Naive B cell (primary cell): ENCODE measurements around the gene LRRC71. TPM values are rescaled to one million over a fixed set of nuclear protein-coding genes. Genes with fewer than 3 reads are reported as not detected.

Experiments used
- ATAC-seq, 2 donors: fragments of 150-1000 bp; cut with Tn5 transposase; 2 replicates each; pipeline ENCODE4 v1.10.0; 2021; ENCODE audit warnings: low read depth in 2 of 2, mild to moderate bottlenecking in 2 of 2, moderate library complexity in 2 of 2
- DNase-seq: peaks from one replicate; pipeline ENCODE4 v3.0.0; 2022
- H3K27ac Mint-ChIP-seq, 6 donors: one replicate each; pipeline ENCODE4 v1.8.0; 2020 to 2022; ENCODE audit warnings: mild to moderate bottlenecking in 6 of 6, mixed read lengths in 6 of 6, moderate library complexity in 5 of 6, inconsistent platforms in 2 of 6
- H3K27me3 Mint-ChIP-seq, 3 donors: one replicate each; pipeline ENCODE4 v1.8.0; 2021 to 2022; ENCODE audit warnings: mixed read lengths in 3 of 3, mild to moderate bottlenecking in 1 of 3
- H3K36me3 Mint-ChIP-seq, 2 donors: one replicate each; pipeline ENCODE4 v1.8.0; 2020 to 2022; ENCODE audit warnings: mixed read lengths in 2 of 2, inconsistent platforms in 1 of 2, mild to moderate bottlenecking in 1 of 2
- H3K4me1 Mint-ChIP-seq, 3 donors: one replicate each; pipeline ENCODE4 v1.8.0; 2020 to 2022; ENCODE audit warnings: mixed read lengths in 3 of 3, inconsistent platforms in 1 of 3, mild to moderate bottlenecking in 1 of 3, moderate library complexity in 1 of 3
- H3K4me3 Mint-ChIP-seq, 8 donors: one replicate each; pipeline ENCODE4 v1.8.0; 2020 to 2022; ENCODE audit warnings: mild to moderate bottlenecking in 8 of 8, mixed read lengths in 8 of 8, moderate library complexity in 8 of 8, inconsistent platforms in 2 of 8
- H3K9me3 Mint-ChIP-seq, 7 donors: one replicate each; pipeline ENCODE4 v1.8.0; 2020 to 2022; ENCODE audit warnings: mixed read lengths in 7 of 7, mild to moderate bottlenecking in 5 of 7, inconsistent platforms in 2 of 7, moderate library complexity in 1 of 7
- polyA plus RNA-seq, 6 donors: library from polyadenylated mRNA; unstranded; fragments of 300-500 nt; fragmentation: Illumina TruSeq; gene quantifications; one replicate each; pipeline ENCODE4 v1.2.3, GENCODE V29; 2021; ENCODE audit warnings: low read depth in 6 of 6

Gene LRRC71
- polyA plus RNA-seq, 6 donors from 2014 or later, result not detected

GRCh38 chr1:156895455-156895812 is 25.0 kb upstream of the LRRC71 start:
- H3K27ac Mint-ChIP-seq, result peak overlapping the region in 1 of 6 donors; percentile 73
- ATAC-seq, result no peak
- peaks cover 5 to 20% (median 9%) of the 10 kb centered on the region in 3 donors for H3K4me1 Mint-ChIP-seq

GRCh38 chr1:156895927-156896326 is 24.5 kb upstream of the LRRC71 start:
- Mint-ChIP-seq H3K36me3 (no peaks in the 10 kb centered on the region), H3K4me3 (no peak overlapping the region), H3K27me3 (peaks cover 47 to 88% (median 64%) of the 10 kb centered on the region in 3 donors), H3K27ac (no peak overlapping the region), H3K4me1 (peaks cover 5 to 20% (median 8%) of the 10 kb centered on the region in 3 donors), H3K9me3 (no peaks in the 10 kb centered on the region)
- DNase-seq, result no peak
- no peak for ATAC-seq

More at GRCh38 chr1:156895455-156895812, 25.0 kb upstream of the LRRC71 start:
- Mint-ChIP-seq H3K4me3 (peak overlapping the region in 1 of 8 donors; percentile 10), H3K36me3 (no peaks in the 10 kb centered on the region), H3K9me3 (no peaks in the 10 kb centered on the region), H3K27me3 (peaks cover 52 to 90% (median 69%) of the 10 kb centered on the region in 3 donors)
- DNase-seq, result no peak

- H3K27ac Mint-ChIP-seq, result no peak overlapping the region
- DNase-seq, result no peak
- peaks cover 40 to 88% (median 64%) of the 10 kb centered on the region in 3 donors for H3K27me3 Mint-ChIP-seq
- ATAC-seq, result no peak
- no peaks in the 10 kb centered on the region for H3K9me3 Mint-ChIP-seq
- no peaks in the 10 kb centered on the region for H3K36me3 Mint-ChIP-seq
- peaks cover 5 to 20% (median 8%) of the 10 kb centered on the region in 3 donors for H3K4me1 Mint-ChIP-seq
- no peak overlapping the region for H3K4me3 Mint-ChIP-seq
These were observed 23.9 kb upstream of the LRRC71 start for GRCh38 chr1:156896490-156897033.

- Mint-ChIP-seq H3K36me3 (no peaks in the 10 kb centered on the region), H3K27ac (no peak overlapping the region), H3K27me3 (peaks cover 33 to 88% (median 67%) of the 10 kb centered on the region in 3 donors), H3K4me3 (no peak overlapping the region), H3K4me1 (peaks cover 2 to 13% (median 5%) of the 10 kb centered on the region in 3 donors), H3K9me3 (no peaks in the 10 kb centered on the region)
- ATAC-seq, result no peak
- DNase-seq, result no peak
These were observed 23.2 kb upstream of the LRRC71 start for GRCh38 chr1:156897078-156897825.

- DNase-seq, result no peak
- Mint-ChIP-seq H3K27me3 (peaks cover 27 to 83% (median 72%) of the 10 kb centered on the region in 3 donors), H3K4me3 (peak overlapping the region in 1 of 8 donors; percentile 53), H3K36me3 (no peaks in the 10 kb centered on the region), H3K27ac (peak overlapping the region in 1 of 6 donors; percentile 74), H3K4me1 (peaks cover 0 to 5% (median 5%) of the 10 kb centered on the region in 3 donors), H3K9me3 (no peaks in the 10 kb centered on the region)
- no peak for ATAC-seq
These were observed 22.3 kb upstream of the LRRC71 start for GRCh38 chr1:156898161-156898566.

- peaks cover 27 to 78% (median 76%) of the 10 kb centered on the region in 3 donors for H3K27me3 Mint-ChIP-seq
- peak overlapping the region in 1 of 6 donors; percentile 39 for H3K27ac Mint-ChIP-seq
- peaks cover 0 to 5% (median 2%) of the 10 kb centered on the region in 3 donors for H3K4me1 Mint-ChIP-seq
These were observed 21.3 kb upstream of the LRRC71 start for GRCh38 chr1:156898971-156899664.

GRCh38 chr1:156899956-156900718 is 20.3 kb upstream of the LRRC71 start:
- Mint-ChIP-seq H3K4me1 (peaks cover 0 to 5% (median 0%) of the 10 kb centered on the region in 3 donors), H3K4me3 (no peak overlapping the region), H3K27me3 (peaks cover 20 to 70% (median 67%) of the 10 kb centered on the region in 3 donors), H3K9me3 (no peaks in the 10 kb centered on the region), H3K36me3 (no peaks in the 10 kb centered on the region), H3K27ac (no peak overlapping the region)
- ATAC-seq, result no peak
- no peak for DNase-seq

More at GRCh38 chr1:156898971-156899664, 21.3 kb upstream of the LRRC71 start:
- Mint-ChIP-seq H3K9me3 (no peaks in the 10 kb centered on the region), H3K4me3 (no peak overlapping the region), H3K36me3 (no peaks in the 10 kb centered on the region)
- ATAC-seq (no peak), DNase-seq (no peak)

GRCh38 chr1:156900896-156901589 is 19.4 kb upstream of the LRRC71 start:
- Mint-ChIP-seq H3K36me3 (no peaks in the 10 kb centered on the region), H3K9me3 (no peaks in the 10 kb centered on the region), H3K27ac (peak overlapping the region in 1 of 6 donors; percentile 28), H3K27me3 (peaks cover 14 to 70% (median 67%) of the 10 kb centered on the region in 3 donors), H3K4me1 (peaks cover 0 to 5% (median 0%) of the 10 kb centered on the region in 3 donors), H3K4me3 (no peak overlapping the region)
- DNase-seq, result no peak
- no peak for ATAC-seq

GRCh38 chr1:156901590-156901900 is 18.9 kb upstream of the LRRC71 start:
- Mint-ChIP-seq H3K27ac (peak overlapping the region in 1 of 6 donors; percentile 28), H3K9me3 (no peaks in the 10 kb centered on the region), H3K36me3 (no peaks in the 10 kb centered on the region), H3K4me3 (no peak overlapping the region), H3K27me3 (peaks cover 14 to 68% (median 62%) of the 10 kb centered on the region in 3 donors), H3K4me1 (peaks cover 0 to 5% (median 0%) of the 10 kb centered on the region in 3 donors)
- ATAC-seq (no peak), DNase-seq (no peak)

- Mint-ChIP-seq H3K4me3 (no peak overlapping the region), H3K27ac (peak overlapping the region in 1 of 6 donors; percentile 44), H3K4me1 (peaks cover 0 to 5% (median 0%) of the 10 kb centered on the region in 3 donors), H3K36me3 (no peaks in the 10 kb centered on the region), H3K27me3 (peaks cover 19 to 68% (median 61%) of the 10 kb centered on the region in 3 donors), H3K9me3 (no peaks in the 10 kb centered on the region)
- DNase-seq, result no peak
- ATAC-seq, result no peak
These were observed 18.2 kb upstream of the LRRC71 start for GRCh38 chr1:156901966-156902915.

GRCh38 chr1:156903328-156904091 is 16.9 kb upstream of the LRRC71 start:
- ATAC-seq, result no peak
- Mint-ChIP-seq H3K9me3 (no peaks in the 10 kb centered on the region), H3K27me3 (peaks cover 16 to 60% (median 56%) of the 10 kb centered on the region in 3 donors), H3K27ac (no peak overlapping the region), H3K4me3 (peak overlapping the region in 1 of 8 donors; percentile 43), H3K4me1 (peaks cover 0 to 2% (median 0%) of the 10 kb centered on the region in 3 donors), H3K36me3 (no peaks in the 10 kb centered on the region)
- no peak for DNase-seq
